Breast epithelium (tissue), 4 donors: ENCODE data around the gene C17orf107. TPM values are rescaled to one million over a fixed set of nuclear protein-coding genes. Genes with fewer than 3 reads are reported as not detected.
"Not testable (repeated sequence)": the region's sequence is repeated elsewhere in the genome, so short reads cannot be mapped to it uniquely, and the experiment has no call there.

Source experiments
- DNase-seq, 2 donors: peaks; one replicate each; pipeline ENCODE4 v3.0.0-alpha.2; 2019; ENCODE audit warnings: low spot score in 2 of 2
- H3K27ac ChIP-seq, 2 donors: fragments of 200-600 bp; sonication (generic) in 1 of 2; one replicate each; pipeline ENCODE4 v1.5.1; 2016 to 2019; ENCODE audit warnings: mild to moderate bottlenecking in 1 of 2
- H3K27me3 ChIP-seq, 2 donors: fragments of 200-600 bp; sonication (generic) in 1 of 2; one replicate each; pipeline versions ENCODE4 v1.5.1 to v1.6.0; 2017 to 2019; ENCODE audit warnings: control low read depth in 1 of 2, mild to moderate bottlenecking in 1 of 2
- H3K36me3 ChIP-seq: fragments of 200-600 bp; one replicate; pipeline ENCODE4 v1.5.1; 2019
- H3K4me1 ChIP-seq, 2 donors: fragments of 200-600 bp; sonication (generic); one replicate each; pipeline ENCODE4 v1.5.1; 2016 to 2019; ENCODE audit warnings: control low read depth in 1 of 2
- H3K4me3 ChIP-seq, 3 donors: fragments of 200-600 bp; sonication (generic); 1 replicate in 2 of 3; 2 replicates in 1 of 3; pipeline ENCODE4 v1.5.1; 2016 to 2019; ENCODE audit warnings: mild to moderate bottlenecking in 3 of 3, moderate library complexity in 2 of 3
- H3K9me3 ChIP-seq, 2 donors: fragments of 200-600 bp; sonication (generic) in 1 of 2; one replicate each; pipeline ENCODE4 v1.5.1; 2016 to 2019; ENCODE audit warnings: control low read depth in 1 of 2
- CTCF ChIP-seq, 3 donors: fragments of 450-650 bp; IDR thresholded peaks; one replicate each; pipeline ENCODE4 v1.5.1; 2016 to 2017; ENCODE audit warnings: antibody characterized with exemption in 3 of 3, mild to moderate bottlenecking in 3 of 3, moderate library complexity in 3 of 3
- POLR2A ChIP-seq: fragments of 450-650 bp; IDR thresholded peaks from one replicate; pipeline ENCODE4 v1.6.1; 2016; ENCODE audit warnings: antibody characterized with exemption, mild to moderate bottlenecking, moderate library complexity
- POLR2AphosphoS5 ChIP-seq, 3 donors: sonication (generic); formaldehyde crosslinking; IDR thresholded peaks; one replicate each; pipeline ENCODE4 v1.6.1; 2017; ENCODE audit warnings: antibody characterized with exemption in 3 of 3
- intact Hi-C: fragments of 100-400 bp; cut with DNase I; formaldehyde crosslinking; loops from one replicate; pipeline ENCODE4 v1.15.1; 2023; ENCODE audit warnings: low total_unique reads
- total RNA-seq, 3 donors: library from RNA; depleted of rRNA; stranded (reverse); fragments of >200 nt; gene quantifications; one replicate each; pipeline ENCODE4 v1.1.0, GENCODE V29; 2016

C17orf107 gene
- total RNA-seq, 3 donors from 2014 or later: 3.9 to 10.5 TPM; not detected in 1

- TF ChIP-seq POLR2A (no peak), CTCF (IDR thresholded peaks at IDR 0.05) (no peak), POLR2AphosphoS5 (IDR thresholded peaks at IDR 0.05) (no peak)
- H3K27ac ChIP-seq: peak overlapping the region; percentile 78 to 79
- intact Hi-C loops: no loop called here
- no peaks in the 10 kb centered on the region for H3K36me3 ChIP-seq
- peaks cover 3 to 9% of the 10 kb centered on the region in 2 donors for H3K4me1 ChIP-seq
- H3K4me3 ChIP-seq: no peak overlapping the region
- no peak for DNase-seq
- H3K9me3 ChIP-seq: no peaks in the 10 kb centered on the region
- H3K27me3 ChIP-seq: no peaks in the 10 kb centered on the region
Measured at GRCh38 chr17:4853208-4853671, 46.1 kb upstream of the C17orf107 start.

DNA sequence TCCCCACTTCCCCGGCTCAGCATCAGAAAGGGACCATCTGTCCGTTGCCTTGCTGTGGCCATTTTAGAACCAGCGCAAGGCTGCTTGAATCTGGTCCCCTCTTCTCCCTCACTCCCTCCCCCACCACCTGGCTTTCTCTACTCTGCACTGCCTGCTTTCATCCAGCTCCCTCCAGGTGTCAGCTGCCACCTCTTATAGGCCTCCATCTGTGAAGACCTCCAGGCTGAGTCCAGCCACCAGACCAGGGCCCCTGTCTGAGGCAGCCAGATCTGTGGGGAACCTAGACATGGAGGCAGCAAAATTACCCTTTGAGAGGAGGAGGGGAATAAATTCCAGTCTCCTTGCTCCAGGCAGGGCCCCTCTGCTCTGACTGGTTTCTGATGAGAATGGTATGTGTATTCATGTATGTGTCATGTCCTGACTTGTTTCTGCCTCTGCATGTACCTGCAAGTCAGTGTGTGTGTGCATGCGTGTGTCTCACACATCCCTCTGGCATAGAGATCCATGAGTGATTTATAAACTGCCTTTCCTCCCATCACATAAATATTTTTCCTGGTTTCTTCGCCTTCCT lies 45.1 kb upstream of the C17orf107 start:
- DNase-seq: peak in 1 of 2 donors; percentile 85
- H3K4me1 ChIP-seq: peaks cover 3 to 9% of the 10 kb centered on the region in 2 donors

GRCh38 chr17:4856271-4856936 lies 42.9 kb upstream of the C17orf107 start:
- TF ChIP-seq POLR2AphosphoS5 (IDR thresholded peaks at IDR 0.05) (no peak), CTCF (IDR thresholded peaks at IDR 0.05) (no peak), POLR2A (no peak)
- DNase-seq: no peak
- H3K4me3 ChIP-seq: no peak overlapping the region
- intact Hi-C loops: no loop called here
- peak overlapping the region; percentile 83 to 86 for H3K27ac ChIP-seq
- H3K9me3 ChIP-seq: no peaks in the 10 kb centered on the region
- no peaks in the 10 kb centered on the region for H3K36me3 ChIP-seq
- peaks cover 3 to 17% of the 10 kb centered on the region in 2 donors for H3K4me1 ChIP-seq
- no peaks in the 10 kb centered on the region for H3K27me3 ChIP-seq

More for the DNA sequence above, 45.1 kb upstream of the C17orf107 start:
- no peaks in the 10 kb centered on the region for H3K27me3 ChIP-seq
- TF ChIP-seq POLR2AphosphoS5 (IDR thresholded peaks at IDR 0.05) (peak in 2 of 3 donors; percentile 19 to 39), POLR2A (no peak)
- H3K9me3 ChIP-seq: no peaks in the 10 kb centered on the region
- H3K27ac ChIP-seq: peak overlapping the region; percentile 78 to 79
- intact Hi-C loops: no loop called here
- no peaks in the 10 kb centered on the region for H3K36me3 ChIP-seq
- H3K4me3 ChIP-seq: no peak overlapping the region

DNA sequence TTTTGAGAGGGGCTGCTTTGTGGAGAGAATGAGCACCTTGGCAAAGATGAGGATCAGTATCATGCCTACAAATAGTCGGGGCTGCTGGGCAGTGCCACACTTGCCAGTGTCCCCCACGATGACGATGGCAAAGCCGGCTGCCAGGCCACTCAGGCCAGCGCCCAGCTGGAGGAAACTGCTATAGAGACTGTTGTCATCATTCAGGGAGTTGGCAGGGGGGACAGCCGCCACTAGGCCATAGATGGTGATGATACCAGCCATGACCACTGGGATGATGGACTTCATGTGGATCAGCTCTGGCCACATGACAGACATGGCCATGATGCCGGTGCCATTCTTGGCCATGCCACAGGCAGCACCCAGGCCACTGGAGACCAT lies 42.4 kb upstream of the C17orf107 start:
- TF ChIP-seq POLR2AphosphoS5 (IDR thresholded peaks at IDR 0.05) (no peak), POLR2A (no peak), CTCF (IDR thresholded peaks at IDR 0.05) (no peak)
- Histone ChIP-seq H3K9me3 (no peaks in the 10 kb centered on the region), H3K4me1 (peaks cover 3 to 17% of the 10 kb centered on the region in 2 donors), H3K4me3 (no peak overlapping the region), H3K36me3 (no peaks in the 10 kb centered on the region), H3K27ac (peak overlapping the region; percentile 83 to 86), H3K27me3 (no peaks in the 10 kb centered on the region)
- DNase-seq: no peak
- intact Hi-C loops: no loop called here

GRCh38 chr17:4857347-4857746 lies 42.0 kb upstream of the C17orf107 start:
- H3K9me3 ChIP-seq, DNase-seq, H3K27me3 ChIP-seq, intact Hi-C loops, H3K36me3 ChIP-seq, H3K4me3 ChIP-seq: not testable (repeated sequence)
- H3K4me1 ChIP-seq: peaks cover 3 to 17% of the 10 kb centered on the region in 2 donors
- peak overlapping the region; percentile 83 to 86 for H3K27ac ChIP-seq
